HepG2 (cell line): ENCODE measurements around the gene CSNK2B. TPM values are rescaled to one million over a fixed set of nuclear protein-coding genes. Genes with fewer than 3 reads are reported as not detected.

Experiments
- CCDC6 ChIP-seq: sonication (generic); formaldehyde crosslinking; IDR thresholded peaks from 2 replicates; pipeline ENCODE4 v1.8.1; 2022; ENCODE audit warnings: mild to moderate bottlenecking, missing genetic modification reagents, moderate library complexity
- E2F1 ChIP-seq: sonication (generic); formaldehyde crosslinking; IDR thresholded peaks from 2 replicates; pipeline ENCODE4 v1.5.0; 2020; ENCODE audit warnings: missing genetic modification reagents
- HDAC2 ChIP-seq: sonication (generic); formaldehyde crosslinking; IDR thresholded peaks from 2 replicates; pipeline ENCODE4 v1.4.0; 2020; ENCODE audit warnings: missing genetic modification reagents
- HES4 ChIP-seq: sonication (generic); formaldehyde crosslinking; IDR thresholded peaks from 2 replicates; pipeline ENCODE4 v1.9.0; 2021; ENCODE audit warnings: mild to moderate bottlenecking, missing genetic modification reagents, borderline replicate concordance
- MXI1 ChIP-seq: IDR thresholded peaks from 3 replicates; pipeline ENCODE4 v1.6.1; 2012; ENCODE audit warnings: low read depth, low read length, inconsistent platforms, borderline replicate concordance
- POLR2A ChIP-seq, 2 experiments: IDR thresholded peaks; 2 replicates each; pipeline ENCODE4 v1.6.1; 2011; ENCODE audit warnings: low read depth in 2 of 2, low read length in 2 of 2, mild to moderate bottlenecking in 1 of 2, moderate library complexity in 1 of 2; ENCODE audit not compliant: insufficient read depth in 1 of 2
- POLR2G ChIP-seq: fragments of 200-400 bp; formaldehyde crosslinking; IDR thresholded peaks from 2 replicates; pipeline ENCODE4 v1.6.1; 2018; ENCODE audit warnings: mild to moderate bottlenecking, low read depth, low read length, moderate library complexity
- RNF219 ChIP-seq: sonication (generic); formaldehyde crosslinking; IDR thresholded peaks from 2 replicates; pipeline ENCODE4 v1.5.0; 2020; ENCODE audit warnings: mild to moderate bottlenecking, missing genetic modification reagents
- SNAPC2 ChIP-seq: sonication (generic); formaldehyde crosslinking; IDR thresholded peaks from 2 replicates; pipeline ENCODE4 v1.8.1; 2022; ENCODE audit warnings: mild to moderate bottlenecking, missing genetic modification reagents
- TBX3 ChIP-seq: fragments of 450-650 bp; IDR thresholded peaks from 2 replicates; pipeline ENCODE4 v1.6.1; 2017; ENCODE audit warnings: antibody characterized with exemption, mild to moderate bottlenecking, inconsistent platforms, borderline replicate concordance
- TFDP1 ChIP-seq: IDR thresholded peaks from 2 replicates; pipeline ENCODE4 v1.6.1; 2016; ENCODE audit warnings: missing compliant biosample characterization, missing genetic modification reagents, borderline replicate concordance
- ZEB1 ChIP-seq: IDR thresholded peaks from 2 replicates; pipeline ENCODE4 v1.6.1; 2012; ENCODE audit warnings: mild to moderate bottlenecking, low read depth, inconsistent platforms; ENCODE audit not compliant: insufficient replicate concordance
- ZFX ChIP-seq: sonication (generic); formaldehyde crosslinking; IDR thresholded peaks from 2 replicates; pipeline ENCODE4 v1.4.0; 2020; ENCODE audit warnings: mild to moderate bottlenecking, low read depth, missing genetic modification reagents, moderate library complexity
- ZNF280B ChIP-seq: sonication (generic); formaldehyde crosslinking; IDR thresholded peaks from 2 replicates; pipeline ENCODE4 v1.5.0; 2020; ENCODE audit warnings: missing genetic modification reagents, mild to moderate bottlenecking, borderline replicate concordance
- ZNF564 ChIP-seq: sonication (generic); formaldehyde crosslinking; IDR thresholded peaks from 2 replicates; pipeline ENCODE4 v1.8.1; 2023; ENCODE audit warnings: mild to moderate bottlenecking, missing genetic modification reagents
- ZNF574 ChIP-seq: sonication (generic); formaldehyde crosslinking; IDR thresholded peaks from 2 replicates; pipeline ENCODE4 v1.4.0; 2020; ENCODE audit warnings: missing genetic modification reagents
- ZNF841 ChIP-seq: sonication (generic); formaldehyde crosslinking; IDR thresholded peaks from 2 replicates; pipeline ENCODE4 v1.8.1; 2023; ENCODE audit warnings: missing genetic modification reagents, borderline replicate concordance
- polyA plus RNA-seq, 8 experiments: library from polyadenylated mRNA; depleted of rRNA in 3 of 8; stranded (reverse) in 7 of 8; unstranded in 1 of 8; fragments of >200 nt; fragmentation: Illumina TruSeq in 4 of 8; extraction: Trizol in 4 of 8; gene quantifications; 2 replicates each; pipeline versions ENCODE4 v1.2.1 to v1.2.3, GENCODE V29; 2011 to 2016; ENCODE audit warnings: low read depth in 4 of 8, missing spikeins in 1 of 8, mixed read lengths in 1 of 8; ENCODE audit not compliant: insufficient read depth in 1 of 8
- total RNA-seq, 5 experiments: library from RNA; depleted of rRNA; stranded (reverse); fragments of >200 nt; fragmentation: Illumina TruSeq; extraction: Trizol; gene quantifications; 2 replicates each; pipeline ENCODE4 v1.2.3, GENCODE V29; 2016; ENCODE audit warnings: low read depth in 1 of 5

The CSNK2B gene
- total and polyA plus RNA-seq, 2 of the 13 experiments (the other 11 are each of a cell fraction or from before 2014, with no cell fraction given), result 111 to 296 TPM

GRCh38 chr6:31619805-31620585 lies 45.9 kb upstream of the CSNK2B start (continued):
- TF ChIP-seq ZNF280B (CRISPR knock-in tag) (peak; percentile 80; the same call in 1 of the 2 replicates), ZNF841 (CRISPR knock-in tag) (peak; percentile 89; the same call in 1 of the 2 replicates), POLR2A (IDR thresholded peaks at IDR 0.05; ENCODE audit: insufficient read depth in 1 of 2, low read depth in 2 of 2, low read length in 2 of 2) (peak; percentile 81 to 85), HES4 (CRISPR knock-in tag) (peak; percentile 69; the same call in 1 of the 2 replicates), HDAC2 (CRISPR knock-in tag) (peak; percentile 47; the same call in 1 of the 2 replicates), SNAPC2 (CRISPR knock-in tag) (peak; percentile 99), MXI1 (peak; percentile 73; the same call in 1 of the 3 replicates), ZNF564 (peak; percentile 73), CCDC6 (CRISPR knock-in tag) (peak; percentile 91), RNF219 (CRISPR knock-in tag) (0 out of 2 replicates have a peak, but pooled peaks have one; percentile 52), TBX3 (peak; percentile 90), ZNF574 (CRISPR knock-in tag) (peak; percentile 58; the same call in 1 of the 2 replicates), ZFX (CRISPR knock-in tag) (peak; percentile 79), ZEB1 (peak; percentile 21), POLR2G (peak; percentile 89), TFDP1 (peak; percentile 97), E2F1 (peak; percentile 89)
